K562 (cell line): ENCODE results near the gene RNF187. TPM values are rescaled to one million over a fixed set of nuclear protein-coding genes. Genes with fewer than 3 reads are reported as not detected.
A peak's percentile ranks its signal among the peaks of the same experiment; 100 is the strongest.

Source experiments
- ATF7 ChIP-seq: fragments of 450-650 bp; IDR thresholded peaks from 2 replicates; pipeline ENCODE4 v1.7.1; 2014; ENCODE audit warnings: mild to moderate bottlenecking, moderate library complexity
- BHLHE40 ChIP-seq: IDR thresholded peaks from 2 replicates; pipeline ENCODE4 v1.6.1; 2011; ENCODE audit warnings: low read length, improper control_type of control experiment
- BRD4 ChIP-seq: fragments of 200-600 bp; sonication (generic); IDR thresholded peaks from 2 replicates; pipeline ENCODE4 v1.6.1; 2017; ENCODE audit warnings: inconsistent platforms
- KLF13 ChIP-seq: fragments of 450-650 bp; IDR thresholded peaks from 2 replicates; pipeline ENCODE4 v1.6.1; 2016; ENCODE audit warnings: missing genetic modification characterization, low read depth, mild to moderate bottlenecking, missing compliant biosample characterization, moderate library complexity, borderline replicate concordance
- KLF6 ChIP-seq: fragments of 250-450 bp; sonication (Bioruptor Pico); IDR thresholded peaks from 2 replicates; pipeline ENCODE4 v1.4.0; 2020; ENCODE audit warnings: mild to moderate bottlenecking, moderate library complexity, borderline replicate concordance
- MAFF ChIP-seq: IDR thresholded peaks from 2 replicates; pipeline ENCODE4 v1.6.1; 2012; ENCODE audit warnings: low read length, improper control_type of control experiment
- MIER1 ChIP-seq: fragments of 450-650 bp; IDR thresholded peaks from 2 replicates; pipeline ENCODE4 v1.6.1; 2016; ENCODE audit warnings: antibody characterized with exemption, mild to moderate bottlenecking, low read depth
- MTA3 ChIP-seq: fragments of 450-650 bp; formaldehyde crosslinking; IDR thresholded peaks from 2 replicates; pipeline ENCODE4 v1.6.1; 2017; ENCODE audit warnings: mild to moderate bottlenecking, borderline replicate concordance
- RBM17 ChIP-seq: fragments of 200-400 bp; formaldehyde crosslinking; IDR thresholded peaks from 2 replicates; pipeline ENCODE4 v1.6.1; 2017; ENCODE audit warnings: low read depth, mild to moderate bottlenecking, low read length, borderline replicate concordance
- TEAD1 ChIP-seq, 2 experiments: fragments of 450-650 bp in 1 of 2; sonication (generic) in 1 of 2; formaldehyde crosslinking; IDR thresholded peaks; 2 replicates each; pipeline versions ENCODE4 v1.4.0 to v1.8.0; 2020 to 2022; ENCODE audit warnings: mild to moderate bottlenecking in 2 of 2, missing genetic modification reagents in 1 of 2
- ZKSCAN1 ChIP-seq: fragments of 150-350 bp; IDR thresholded peaks from 2 replicates; pipeline ENCODE4 v1.6.1; 2016; ENCODE audit warnings: low read depth, low read length
- ZNF699 ChIP-seq: fragments of 250-450 bp; sonication (Bioruptor Pico); IDR thresholded peaks from 2 replicates; pipeline ENCODE4 v1.8.0; 2021; ENCODE audit warnings: mild to moderate bottlenecking, moderate library complexity; ENCODE audit not compliant: insufficient replicate concordance
- ZSCAN32 ChIP-seq: fragments of 450-650 bp; formaldehyde crosslinking; IDR thresholded peaks from 2 replicates; pipeline ENCODE4 v1.4.0; 2020; ENCODE audit warnings: mild to moderate bottlenecking, moderate library complexity
- polyA plus RNA-seq, 8 experiments: library from polyadenylated mRNA; depleted of rRNA in 4 of 8; stranded (reverse) in 5 of 8; unstranded in 3 of 8; fragments of >200 nt; fragmentation: Nextera tagmentation in 2 of 8; fragmentation: Illumina TruSeq in 1 of 8; extraction: Ambion mirVana in 2 of 8; extraction: Trizol in 1 of 8; gene quantifications; 2 replicates each; pipeline versions ENCODE4 v1.2.1 to v1.2.3, GENCODE V29; 2011 to 2014; ENCODE audit warnings: inconsistent platforms in 1 of 8, missing spikeins in 1 of 8
- total RNA-seq, 7 experiments: library from RNA; depleted of rRNA in 6 of 7; stranded (reverse); fragments of >200 nt in 6 of 7; fragmentation: Illumina TruSeq in 2 of 7; extraction: Trizol in 2 of 7; gene quantifications; 2 replicates each; pipeline versions ENCODE4 v1.2.1 to v1.2.3, GENCODE V29; 2011 to 2021; ENCODE audit warnings: low replicate concordance in 1 of 7
- TF ChIP-seq, protein P1 (sequence below), 2 experiments: fragments of 450-650 bp in 1 of 2; sonication (generic) in 1 of 2; formaldehyde crosslinking in 1 of 2; IDR thresholded peaks; 2 replicates each; pipeline versions ENCODE4 v1.7.1 to v1.9.0; 2016 to 2022; ENCODE audit warnings: inconsistent platforms in 1 of 2, mild to moderate bottlenecking in 1 of 2, missing genetic modification reagents in 1 of 2
- TF ChIP-seq, protein P2 (sequence below): sonication (generic); formaldehyde crosslinking; IDR thresholded peaks from 2 replicates; pipeline ENCODE4 v1.8.0; 2022; ENCODE audit warnings: mild to moderate bottlenecking, missing genetic modification reagents
- TF ChIP-seq, protein P3 (sequence below): sonication (generic); formaldehyde crosslinking; IDR thresholded peaks from 2 replicates; pipeline ENCODE4 v1.8.0; 2022; ENCODE audit warnings: mild to moderate bottlenecking, low read depth, missing genetic modification reagents

RNF187 gene
- total and polyA plus RNA-seq, 9 of the 15 experiments (the other 6 are each of a cell fraction or from before 2014, with no cell fraction given), result 2.3 to 119 (median 41.9) TPM

DNA sequence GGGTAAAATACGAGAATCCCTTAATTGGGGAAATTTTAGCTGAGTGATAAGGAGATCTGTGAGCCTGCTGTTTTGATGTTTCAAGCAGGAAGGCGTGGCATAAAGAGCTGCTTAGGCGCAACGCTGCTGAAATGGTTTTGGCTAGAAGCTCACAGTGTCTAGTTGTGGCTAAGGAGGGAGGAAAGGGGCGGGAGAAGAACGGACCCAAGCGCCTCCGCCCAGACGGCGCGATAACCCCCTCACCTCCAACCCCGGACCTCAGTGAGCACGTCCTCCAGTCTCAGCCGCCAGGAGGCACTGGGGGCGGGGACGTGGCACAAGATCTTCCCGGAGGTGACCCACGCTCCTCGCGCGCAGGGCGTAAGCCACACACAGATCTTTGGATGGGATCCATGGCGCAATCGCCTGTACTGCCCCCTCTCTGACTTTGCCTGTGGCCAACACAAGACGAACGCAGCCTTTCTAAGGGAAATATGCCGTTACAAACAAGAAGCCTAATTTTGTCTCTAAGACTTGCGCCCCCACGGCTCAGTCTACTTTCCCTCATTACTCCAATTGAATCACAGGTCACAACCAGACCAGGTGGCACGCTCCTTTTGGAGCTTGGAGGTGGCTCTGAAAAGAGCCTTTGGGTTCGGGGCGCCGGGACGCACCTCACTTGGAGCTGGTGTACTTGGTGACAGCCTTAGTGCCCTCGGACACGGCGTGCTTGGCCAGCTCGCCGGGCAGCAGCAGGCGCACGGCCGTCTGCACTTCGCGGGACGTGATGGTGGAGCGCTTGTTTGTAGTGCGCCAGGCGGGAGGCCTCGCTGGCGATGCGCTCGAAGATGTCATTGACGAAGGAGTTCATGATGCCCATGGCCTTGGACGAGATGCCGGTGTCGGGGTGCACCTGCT, 23.4 kb upstream of the RNF187 start (continued):
- TF ChIP-seq, protein P1, sequence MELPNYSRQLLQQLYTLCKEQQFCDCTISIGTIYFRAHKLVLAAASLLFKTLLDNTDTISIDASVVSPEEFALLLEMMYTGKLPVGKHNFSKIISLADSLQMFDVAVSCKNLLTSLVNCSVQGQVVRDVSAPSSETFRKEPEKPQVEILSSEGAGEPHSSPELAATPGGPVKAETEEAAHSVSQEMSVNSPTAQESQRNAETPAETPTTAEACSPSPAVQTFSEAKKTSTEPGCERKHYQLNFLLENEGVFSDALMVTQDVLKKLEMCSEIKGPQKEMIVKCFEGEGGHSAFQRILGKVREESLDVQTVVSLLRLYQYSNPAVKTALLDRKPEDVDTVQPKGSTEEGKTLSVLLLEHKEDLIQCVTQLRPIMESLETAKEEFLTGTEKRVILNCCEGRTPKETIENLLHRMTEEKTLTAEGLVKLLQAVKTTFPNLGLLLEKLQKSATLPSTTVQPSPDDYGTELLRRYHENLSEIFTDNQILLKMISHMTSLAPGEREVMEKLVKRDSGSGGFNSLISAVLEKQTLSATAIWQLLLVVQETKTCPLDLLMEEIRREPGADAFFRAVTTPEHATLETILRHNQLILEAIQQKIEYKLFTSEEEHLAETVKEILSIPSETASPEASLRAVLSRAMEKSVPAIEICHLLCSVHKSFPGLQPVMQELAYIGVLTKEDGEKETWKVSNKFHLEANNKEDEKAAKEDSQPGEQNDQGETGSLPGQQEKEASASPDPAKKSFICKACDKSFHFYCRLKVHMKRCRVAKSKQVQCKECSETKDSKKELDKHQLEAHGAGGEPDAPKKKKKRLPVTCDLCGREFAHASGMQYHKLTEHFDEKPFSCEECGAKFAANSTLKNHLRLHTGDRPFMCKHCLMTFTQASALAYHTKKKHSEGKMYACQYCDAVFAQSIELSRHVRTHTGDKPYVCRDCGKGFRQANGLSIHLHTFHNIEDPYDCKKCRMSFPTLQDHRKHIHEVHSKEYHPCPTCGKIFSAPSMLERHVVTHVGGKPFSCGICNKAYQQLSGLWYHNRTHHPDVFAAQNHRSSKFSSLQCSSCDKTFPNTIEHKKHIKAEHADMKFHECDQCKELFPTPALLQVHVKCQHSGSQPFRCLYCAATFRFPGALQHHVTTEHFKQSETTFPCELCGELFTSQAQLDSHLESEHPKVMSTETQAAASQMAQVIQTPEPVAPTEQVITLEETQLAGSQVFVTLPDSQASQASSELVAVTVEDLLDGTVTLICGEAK (IDR thresholded peaks at IDR 0.05), result peak; percentile 35; the same call in 1 of the 2 replicates
- TF ChIP-seq, protein P1 (CRISPR knock-in tag; IDR thresholded peaks at IDR 0.05), result no peak
- TF ChIP-seq KLF6 (CRISPR knock-in tag) (peak; percentile 34; the same call in 1 of the 2 replicates), ZKSCAN1 (peak; percentile 84), BRD4 (no peak), ZSCAN32 (CRISPR knock-in tag) (no peak), MTA3 (peak; percentile 97), ATF7 (peak; percentile 93), KLF13 (tag) (peak; percentile 86), RBM17 (no peak), MAFF (peak; percentile 1; the same call in 1 of the 2 replicates), BHLHE40 (peak; percentile 85), TEAD1 (CRISPR knock-in tag; IDR thresholded peaks at IDR 0.05) (0 out of 4 replicates have a peak, but pooled peaks of 1 of the 2 experiments have one; percentile 63), MIER1 (no peak), ZNF699 (CRISPR knock-in tag) (no peak)
- TF ChIP-seq, protein P2, sequence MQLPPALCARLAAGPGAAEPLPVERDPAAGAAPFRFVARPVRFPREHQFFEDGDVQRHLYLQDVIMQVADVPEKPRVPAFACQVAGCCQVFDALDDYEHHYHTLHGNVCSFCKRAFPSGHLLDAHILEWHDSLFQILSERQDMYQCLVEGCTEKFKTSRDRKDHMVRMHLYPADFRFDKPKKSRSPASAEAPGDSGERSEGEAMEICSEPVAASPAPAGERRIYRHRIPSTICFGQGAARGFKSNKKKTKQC, result peak; percentile 70; the same call in 1 of the 2 replicates
- TF ChIP-seq, protein P3, sequence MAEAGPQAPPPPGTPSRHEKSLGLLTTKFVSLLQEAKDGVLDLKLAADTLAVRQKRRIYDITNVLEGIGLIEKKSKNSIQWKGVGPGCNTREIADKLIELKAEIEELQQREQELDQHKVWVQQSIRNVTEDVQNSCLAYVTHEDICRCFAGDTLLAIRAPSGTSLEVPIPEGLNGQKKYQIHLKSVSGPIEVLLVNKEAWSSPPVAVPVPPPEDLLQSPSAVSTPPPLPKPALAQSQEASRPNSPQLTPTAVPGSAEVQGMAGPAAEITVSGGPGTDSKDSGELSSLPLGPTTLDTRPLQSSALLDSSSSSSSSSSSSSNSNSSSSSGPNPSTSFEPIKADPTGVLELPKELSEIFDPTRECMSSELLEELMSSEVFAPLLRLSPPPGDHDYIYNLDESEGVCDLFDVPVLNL, result no peak
